NB4 (cell line): ENCODE results near the gene MED14.

ENCODE experiments used
- POLR2A ChIP-seq: IDR thresholded peaks from 2 replicates; pipeline ENCODE4 v1.6.1; 2011; ENCODE audit warnings: mild to moderate bottlenecking; ENCODE audit not compliant: insufficient read length; ENCODE audit errors: extremely low read depth
- TF ChIP-seq, protein P1 (sequence below): IDR thresholded peaks from 2 replicates; pipeline ENCODE4 v1.6.1; 2011; ENCODE audit warnings: low read depth, low read length
- TF ChIP-seq, protein P2 (sequence below): IDR thresholded peaks from one replicate; pipeline ENCODE4 v1.5.1; 2012; ENCODE audit warnings: low read depth, low read length

DNA sequence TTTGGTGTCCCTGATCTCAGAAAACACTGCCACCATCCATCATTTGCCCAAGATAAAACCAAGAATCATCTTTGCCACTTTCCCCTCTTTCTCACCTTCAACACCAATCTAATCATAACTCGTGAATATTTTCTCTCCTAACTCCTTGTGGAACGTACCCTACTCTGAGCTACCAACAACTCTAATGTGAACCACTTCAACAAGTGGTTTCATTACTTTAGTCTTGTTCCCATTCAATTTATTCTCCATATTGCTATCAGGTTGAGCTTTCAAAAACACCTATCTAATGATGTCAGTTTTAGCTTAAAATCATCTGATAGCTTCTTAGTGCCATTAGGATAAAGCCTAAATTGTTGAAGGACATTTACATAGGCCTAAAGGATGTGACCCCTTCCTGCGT lies 48.2 kb downstream of the MED14 start:
- TF ChIP-seq, protein P1, sequence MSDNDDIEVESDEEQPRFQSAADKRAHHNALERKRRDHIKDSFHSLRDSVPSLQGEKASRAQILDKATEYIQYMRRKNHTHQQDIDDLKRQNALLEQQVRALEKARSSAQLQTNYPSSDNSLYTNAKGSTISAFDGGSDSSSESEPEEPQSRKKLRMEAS, result no peak
- TF ChIP-seq, protein P2, sequence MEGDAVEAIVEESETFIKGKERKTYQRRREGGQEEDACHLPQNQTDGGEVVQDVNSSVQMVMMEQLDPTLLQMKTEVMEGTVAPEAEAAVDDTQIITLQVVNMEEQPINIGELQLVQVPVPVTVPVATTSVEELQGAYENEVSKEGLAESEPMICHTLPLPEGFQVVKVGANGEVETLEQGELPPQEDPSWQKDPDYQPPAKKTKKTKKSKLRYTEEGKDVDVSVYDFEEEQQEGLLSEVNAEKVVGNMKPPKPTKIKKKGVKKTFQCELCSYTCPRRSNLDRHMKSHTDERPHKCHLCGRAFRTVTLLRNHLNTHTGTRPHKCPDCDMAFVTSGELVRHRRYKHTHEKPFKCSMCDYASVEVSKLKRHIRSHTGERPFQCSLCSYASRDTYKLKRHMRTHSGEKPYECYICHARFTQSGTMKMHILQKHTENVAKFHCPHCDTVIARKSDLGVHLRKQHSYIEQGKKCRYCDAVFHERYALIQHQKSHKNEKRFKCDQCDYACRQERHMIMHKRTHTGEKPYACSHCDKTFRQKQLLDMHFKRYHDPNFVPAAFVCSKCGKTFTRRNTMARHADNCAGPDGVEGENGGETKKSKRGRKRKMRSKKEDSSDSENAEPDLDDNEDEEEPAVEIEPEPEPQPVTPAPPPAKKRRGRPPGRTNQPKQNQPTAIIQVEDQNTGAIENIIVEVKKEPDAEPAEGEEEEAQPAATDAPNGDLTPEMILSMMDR, result no peak
- TF ChIP-seq POLR2A, result no peak
